HepG2 (cell line): ENCODE measurements around the gene RBCK1. TPM values are rescaled to one million over a fixed set of nuclear protein-coding genes. Genes with fewer than 3 reads are reported as not detected.
A peak's percentile ranks its signal among the peaks of the same experiment; 100 is the strongest.

ENCODE experiments used
- ATAC-seq: fragments of 200-7000 bp; cut with Tn5 transposase; 3 replicates; pipeline ENCODE4 v1.9.1; 2020; ENCODE audit warnings: mild to moderate bottlenecking, moderate library complexity
- BruUV-seq: library from RNA; stranded (reverse); fragments of 400-500 nt; replicated peaks from 2 replicates; lab custom pipeline; 2021; lab: Mats Ljungman, UMichigan
- CTCF ChIA-PET: fragments of 300-600 bp; formaldehyde crosslinking; extraction: SDS; loops from one replicate; lab custom pipeline; 2021; ENCODE audit warnings: low total read pairs, inconsistent platforms, low intra/inter-chr PET ratio; lab: Yijun Ruan, JAX
- POLR2A ChIA-PET: fragments of 350-600 bp; sonication (Branson Sonifier 250); formaldehyde crosslinking; loops from one replicate; lab custom pipeline; 2020; ENCODE audit warnings: antibody characterized with exemption, inconsistent platforms; lab: Yijun Ruan, JAX
- DNase-seq: peaks from one replicate; pipeline ENCODE4 v3.0.0-alpha.2; 2015; ENCODE audit warnings: low spot score
- FAIRE-seq: peaks from 3 replicates; lab custom pipeline; 2011; peaks lifted over from hg19 to GRCh38; lab: Jason Lieb, UNC
- H2AFZ ChIP-seq: one replicate; pipeline ENCODE4 v1.6.1; 2011; ENCODE audit warnings: low read length, inconsistent platforms
- H3K27ac ChIP-seq: fragments of 300-600 bp; 3 replicates; pipeline ENCODE4 v1.8.0; 2011; ENCODE audit warnings: mixed run types, mild to moderate bottlenecking, mixed read lengths, low read length, inconsistent platforms; ENCODE audit not compliant: insufficient read depth; ENCODE audit errors: extremely low read length
- H3K27me3 ChIP-seq, 2 experiments: fragments of 200-600 bp in 1 of 2; 2 replicates in 1 of 2; 3 replicates in 1 of 2; pipeline versions ENCODE4 v1.6.0 to v1.8.0; 2011; ENCODE audit warnings: low read length in 2 of 2, mild to moderate bottlenecking in 2 of 2, moderate library complexity in 2 of 2, inconsistent platforms in 1 of 2; ENCODE audit not compliant: insufficient read depth in 2 of 2, control insufficient read depth in 1 of 2
- H3K36me3 ChIP-seq, 2 experiments: fragments of 200-600 bp in 1 of 2; replicated peaks in 1 of 2; 2 replicates in 1 of 2; 3 replicates in 1 of 2; pipeline versions ENCODE4 v1.5.1 to v1.8.0; 2011; ENCODE audit warnings: low read length in 2 of 2, inconsistent platforms in 1 of 2; ENCODE audit not compliant: insufficient read depth in 2 of 2, control insufficient read depth in 1 of 2
- H3K4me1 ChIP-seq: 2 replicates; pipeline ENCODE4 v1.5.1; 2012; ENCODE audit warnings: low read length, inconsistent platforms; ENCODE audit not compliant: insufficient read depth
- H3K4me2 ChIP-seq: 2 replicates; pipeline ENCODE4 v1.6.0; 2011; ENCODE audit warnings: low read depth, low read length, inconsistent platforms
- H3K4me3 ChIP-seq, 3 experiments: fragments of 200-600 bp in 1 of 3; sonication (generic), shearing (Covaris generic) in 1 of 3; replicated peaks in 1 of 3; 2 replicates each; pipeline ENCODE4 v1.5.1; 2011 to 2016; ENCODE audit warnings: low read length in 3 of 3, inconsistent platforms in 2 of 3, low read depth in 2 of 3, mild to moderate bottlenecking in 2 of 3, control low read depth in 1 of 3, mixed read lengths in 1 of 3; ENCODE audit not compliant: insufficient read depth in 1 of 3
- H3K79me2 ChIP-seq: one replicate; pipeline ENCODE4 v1.6.1; 2011; ENCODE audit warnings: low read length, inconsistent platforms; ENCODE audit not compliant: insufficient read depth
- H3K9ac ChIP-seq: 2 replicates; pipeline ENCODE4 v1.6.0; 2011; ENCODE audit warnings: mild to moderate bottlenecking, low read depth, low read length, inconsistent platforms; ENCODE audit not compliant: insufficient read depth
- H3K9me3 ChIP-seq: 2 replicates; pipeline ENCODE4 v1.5.1; 2012; ENCODE audit warnings: mild to moderate bottlenecking, low read length
- H4K20me1 ChIP-seq: 2 replicates; pipeline ENCODE4 v1.6.0; 2011; ENCODE audit warnings: inconsistent platforms, mild to moderate bottlenecking, low read length, moderate library complexity; ENCODE audit not compliant: insufficient read depth
- DZIP1 ChIP-seq: sonication (generic); formaldehyde crosslinking; IDR thresholded peaks from 2 replicates; pipeline ENCODE4 v1.5.0; 2020; ENCODE audit warnings: mild to moderate bottlenecking, missing genetic modification reagents
- GATA4 ChIP-seq: sonication (generic); IDR thresholded peaks from 2 replicates; pipeline ENCODE4 v1.6.1; 2016; ENCODE audit warnings: antibody characterized with exemption, low read depth, borderline replicate concordance
- GATAD1 ChIP-seq: IDR thresholded peaks from 2 replicates; pipeline ENCODE4 v1.6.1; 2016; ENCODE audit warnings: missing genetic modification reagents, missing compliant biosample characterization
- HNRNPL ChIP-seq: fragments of 200-400 bp; formaldehyde crosslinking; IDR thresholded peaks from 2 replicates; pipeline ENCODE4 v1.6.1; 2017; ENCODE audit warnings: mild to moderate bottlenecking, low read depth, low read length
- ZBTB38 ChIP-seq: sonication (generic); formaldehyde crosslinking; IDR thresholded peaks from 2 replicates; pipeline ENCODE4 v1.5.1; 2020; ENCODE audit warnings: mild to moderate bottlenecking, missing genetic modification reagents
- ZNF136 ChIP-seq: sonication (generic); formaldehyde crosslinking; IDR thresholded peaks from 2 replicates; pipeline ENCODE4 v1.8.1; 2022; ENCODE audit warnings: low read depth, mild to moderate bottlenecking, moderate library complexity, missing genetic modification reagents
- ZNF280B ChIP-seq: sonication (generic); formaldehyde crosslinking; IDR thresholded peaks from 2 replicates; pipeline ENCODE4 v1.5.0; 2020; ENCODE audit warnings: missing genetic modification reagents, mild to moderate bottlenecking, borderline replicate concordance
- ZNF326 ChIP-seq: sonication (generic); formaldehyde crosslinking; IDR thresholded peaks from 2 replicates; pipeline ENCODE4 v1.4.0; 2020; ENCODE audit warnings: missing genetic modification reagents, borderline replicate concordance
- ZNF687 ChIP-seq: sonication (generic); formaldehyde crosslinking; IDR thresholded peaks from 2 replicates; pipeline ENCODE4 v1.5.1; 2020; ENCODE audit warnings: mild to moderate bottlenecking, missing genetic modification reagents, moderate library complexity
- WGBS: methylation state at CpG from one replicate; pipeline ENCODE4 v1.1.6; 2017; ENCODE audit warnings: low lambda C conversion rate; 5-methylcytosine and 5-hydroxymethylcytosine counted together
- in situ Hi-C: cut with HindIII; loops from 2 replicates; pipeline ENCODE4 v1.10.0; 2017; ENCODE audit warnings: low pct_unique_long_range_greater_than_20kb; ENCODE audit not compliant: extremely low pct_ligation_motif_present
- intact Hi-C: fragments of 100-400 bp; cut with micrococcal nuclease; formaldehyde crosslinking; loops from one replicate; pipeline ENCODE4 v1.10.0; 2022; ENCODE audit not compliant: unreplicated experiment
- polyA plus RNA-seq, 8 experiments: library from polyadenylated mRNA; depleted of rRNA in 3 of 8; stranded (reverse) in 7 of 8; unstranded in 1 of 8; fragments of >200 nt; fragmentation: Illumina TruSeq in 4 of 8; extraction: Trizol in 4 of 8; gene quantifications; 2 replicates each; pipeline versions ENCODE4 v1.2.1 to v1.2.3, GENCODE V29; 2011 to 2016; ENCODE audit warnings: low read depth in 4 of 8, missing spikeins in 1 of 8, mixed read lengths in 1 of 8; ENCODE audit not compliant: insufficient read depth in 1 of 8
- total RNA-seq, 5 experiments: library from RNA; depleted of rRNA; stranded (reverse); fragments of >200 nt; fragmentation: Illumina TruSeq; extraction: Trizol; gene quantifications; 2 replicates each; pipeline ENCODE4 v1.2.3, GENCODE V29; 2016; ENCODE audit warnings: low read depth in 1 of 5
- TF ChIP-seq, protein P1 (sequence below): sonication (generic); formaldehyde crosslinking; IDR thresholded peaks from 2 replicates; pipeline ENCODE4 v1.5.1; 2020; ENCODE audit warnings: missing genetic modification reagents, mild to moderate bottlenecking, borderline replicate concordance

Gene RBCK1
- total and polyA plus RNA-seq, 2 of the 13 experiments (the other 11 are each of a cell fraction or from before 2014, with no cell fraction given): 149 to 215 TPM

GRCh38 chr20:389220-389619, 18.9 kb upstream of the RBCK1 start (continued):
- TF ChIP-seq ZNF687 (CRISPR knock-in tag) (peak; percentile 14; the same call in 1 of the 2 replicates), GATAD1 (CRISPR knock-in tag) (no peak), GATA4 (no peak), ZNF136 (CRISPR knock-in tag) (0 out of 2 replicates have a peak, but pooled peaks have one; percentile 29)

- Histone ChIP-seq H3K9ac (no peak overlapping the region), H4K20me1 (peaks cover 15% of the 10 kb centered on the region), H3K4me3 (no peak overlapping the region), H3K9me3 (no peaks in the 10 kb centered on the region), H3K27me3 (no peaks in the 10 kb centered on the region), H3K4me1 (peaks cover 68% of the 10 kb centered on the region), H2AFZ (no peak overlapping the region), H3K36me3 (peaks cover 63 to 94% of the 10 kb centered on the region in 2 experiments), H3K27ac (no peak overlapping the region), H3K4me2 (no peak overlapping the region), H3K79me2 (peaks cover 40% of the 10 kb centered on the region)
- in situ Hi-C loops: no loop called here
- ATAC-seq: peak; percentile 25
- CTCF ChIA-PET: interaction anchor here (1.4 kb wide), 1 partner anchor 40 kb away, joined by 5 read pairs; no protein-coding TSS in a partner anchor
- POLR2A ChIA-PET: interaction anchor here (1.2 to 29.0 kb wide), 6 partner anchors 3 to 43 kb away, joined by 3 to 1587 read pairs (median 458); partner anchors contain the start of genes RBCK1 and TRIB3
- no peak for DNase-seq
- no TSS peak for BruUV-seq
- intact Hi-C loops: no loop called here
- WGBS: 98% methylated on average over 29 of the region's 29 CpGs
- FAIRE-seq: no peak
- TF ChIP-seq, protein P1, sequence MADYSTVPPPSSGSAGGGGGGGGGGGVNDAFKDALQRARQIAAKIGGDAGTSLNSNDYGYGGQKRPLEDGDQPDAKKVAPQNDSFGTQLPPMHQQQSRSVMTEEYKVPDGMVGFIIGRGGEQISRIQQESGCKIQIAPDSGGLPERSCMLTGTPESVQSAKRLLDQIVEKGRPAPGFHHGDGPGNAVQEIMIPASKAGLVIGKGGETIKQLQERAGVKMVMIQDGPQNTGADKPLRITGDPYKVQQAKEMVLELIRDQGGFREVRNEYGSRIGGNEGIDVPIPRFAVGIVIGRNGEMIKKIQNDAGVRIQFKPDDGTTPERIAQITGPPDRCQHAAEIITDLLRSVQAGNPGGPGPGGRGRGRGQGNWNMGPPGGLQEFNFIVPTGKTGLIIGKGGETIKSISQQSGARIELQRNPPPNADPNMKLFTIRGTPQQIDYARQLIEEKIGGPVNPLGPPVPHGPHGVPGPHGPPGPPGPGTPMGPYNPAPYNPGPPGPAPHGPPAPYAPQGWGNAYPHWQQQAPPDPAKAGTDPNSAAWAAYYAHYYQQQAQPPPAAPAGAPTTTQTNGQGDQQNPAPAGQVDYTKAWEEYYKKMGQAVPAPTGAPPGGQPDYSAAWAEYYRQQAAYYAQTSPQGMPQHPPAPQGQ (CRISPR knock-in tag): no peak
- TF ChIP-seq ZNF280B (CRISPR knock-in tag) (peak; percentile 76; the same call in 1 of the 2 replicates), ZNF326 (peak; percentile 32; the same call in 1 of the 2 replicates), HNRNPL (0 out of 2 replicates have a peak, but pooled peaks have one; percentile 59), DZIP1 (no peak), ZBTB38 (no peak)
Measured at GRCh38 chr20:391041-391711, 16.9 kb upstream of the RBCK1 start.
